ENCODE measurements around the gene RIPOR1. TPM values are rescaled to one million over a fixed set of nuclear protein-coding genes. Genes with fewer than 3 reads are reported as not detected.
"Not testable (repeated sequence)": the region's sequence is repeated elsewhere in the genome, so short reads cannot be mapped to it uniquely, and the experiment has no call there.

Gene RIPOR1, protein sequence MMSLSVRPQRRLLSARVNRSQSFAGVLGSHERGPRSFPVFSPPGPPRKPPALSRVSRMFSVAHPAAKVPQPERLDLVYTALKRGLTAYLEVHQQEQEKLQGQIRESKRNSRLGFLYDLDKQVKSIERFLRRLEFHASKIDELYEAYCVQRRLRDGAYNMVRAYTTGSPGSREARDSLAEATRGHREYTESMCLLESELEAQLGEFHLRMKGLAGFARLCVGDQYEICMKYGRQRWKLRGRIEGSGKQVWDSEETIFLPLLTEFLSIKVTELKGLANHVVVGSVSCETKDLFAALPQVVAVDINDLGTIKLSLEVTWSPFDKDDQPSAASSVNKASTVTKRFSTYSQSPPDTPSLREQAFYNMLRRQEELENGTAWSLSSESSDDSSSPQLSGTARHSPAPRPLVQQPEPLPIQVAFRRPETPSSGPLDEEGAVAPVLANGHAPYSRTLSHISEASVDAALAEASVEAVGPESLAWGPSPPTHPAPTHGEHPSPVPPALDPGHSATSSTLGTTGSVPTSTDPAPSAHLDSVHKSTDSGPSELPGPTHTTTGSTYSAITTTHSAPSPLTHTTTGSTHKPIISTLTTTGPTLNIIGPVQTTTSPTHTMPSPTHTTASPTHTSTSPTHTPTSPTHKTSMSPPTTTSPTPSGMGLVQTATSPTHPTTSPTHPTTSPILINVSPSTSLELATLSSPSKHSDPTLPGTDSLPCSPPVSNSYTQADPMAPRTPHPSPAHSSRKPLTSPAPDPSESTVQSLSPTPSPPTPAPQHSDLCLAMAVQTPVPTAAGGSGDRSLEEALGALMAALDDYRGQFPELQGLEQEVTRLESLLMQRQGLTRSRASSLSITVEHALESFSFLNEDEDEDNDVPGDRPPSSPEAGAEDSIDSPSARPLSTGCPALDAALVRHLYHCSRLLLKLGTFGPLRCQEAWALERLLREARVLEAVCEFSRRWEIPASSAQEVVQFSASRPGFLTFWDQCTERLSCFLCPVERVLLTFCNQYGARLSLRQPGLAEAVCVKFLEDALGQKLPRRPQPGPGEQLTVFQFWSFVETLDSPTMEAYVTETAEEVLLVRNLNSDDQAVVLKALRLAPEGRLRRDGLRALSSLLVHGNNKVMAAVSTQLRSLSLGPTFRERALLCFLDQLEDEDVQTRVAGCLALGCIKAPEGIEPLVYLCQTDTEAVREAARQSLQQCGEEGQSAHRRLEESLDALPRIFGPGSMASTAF
- 10 to 100 TPM; 17.9 to 26.2 (median 18.0) TPM for total RNA-seq

DNA sequence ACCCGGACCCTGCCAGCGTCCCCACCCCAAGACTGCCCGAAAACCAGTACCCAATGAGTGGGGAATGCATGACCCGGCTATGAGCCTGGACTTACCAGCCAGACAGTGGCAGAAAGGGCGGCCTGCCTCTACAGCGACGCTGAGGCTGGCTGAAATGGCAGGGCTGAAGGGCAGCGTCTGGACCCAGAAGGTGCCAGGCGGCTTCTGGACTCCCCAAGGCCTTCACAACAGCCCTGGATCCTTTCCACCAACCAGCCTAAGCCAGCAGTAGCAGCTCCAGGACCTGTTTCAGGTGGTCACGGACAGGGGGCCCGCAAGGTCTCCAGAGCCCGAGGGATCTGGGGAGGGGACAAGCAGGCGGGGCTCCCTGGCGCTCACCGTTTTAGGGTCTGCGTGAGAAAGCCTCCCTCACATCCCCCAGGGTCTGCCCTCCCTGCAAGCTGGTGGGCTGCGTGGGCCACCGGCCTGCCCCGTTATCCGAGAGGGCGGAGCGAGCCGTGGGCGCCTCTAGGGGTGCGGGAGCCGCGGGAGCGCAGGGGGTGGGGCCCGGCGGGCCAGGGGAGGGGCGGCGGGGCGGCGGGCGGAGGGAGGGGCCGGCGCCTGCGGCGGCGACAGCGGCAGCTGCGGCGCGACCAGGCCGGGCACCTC lies at the start of gene RIPOR1:
TSS of gene RIPOR1 (plus strand) at position 608 of the 648 bp plus-strand sequence. CDS start 9,618 bp downstream, outside the sequence.
- Mint-ChIP-seq H3K4me3 (peak within 1 kb of the TSS; percentile 77), H3K27me3 (ENCODE audit: low read depth) (peaks cover 10% of the 10 kb centered on the region), H3K4me1 (ENCODE audit: low read depth) (peaks cover 26% of the 10 kb centered on the region), H3K9me3 (no peaks in the 10 kb centered on the region), H3K36me3 (ENCODE audit: insufficient read depth) (no peaks in the 10 kb centered on the region)
- ATAC-seq (peak; percentile 79 to 80), DNase-seq (peak; percentile 30)

DNA sequence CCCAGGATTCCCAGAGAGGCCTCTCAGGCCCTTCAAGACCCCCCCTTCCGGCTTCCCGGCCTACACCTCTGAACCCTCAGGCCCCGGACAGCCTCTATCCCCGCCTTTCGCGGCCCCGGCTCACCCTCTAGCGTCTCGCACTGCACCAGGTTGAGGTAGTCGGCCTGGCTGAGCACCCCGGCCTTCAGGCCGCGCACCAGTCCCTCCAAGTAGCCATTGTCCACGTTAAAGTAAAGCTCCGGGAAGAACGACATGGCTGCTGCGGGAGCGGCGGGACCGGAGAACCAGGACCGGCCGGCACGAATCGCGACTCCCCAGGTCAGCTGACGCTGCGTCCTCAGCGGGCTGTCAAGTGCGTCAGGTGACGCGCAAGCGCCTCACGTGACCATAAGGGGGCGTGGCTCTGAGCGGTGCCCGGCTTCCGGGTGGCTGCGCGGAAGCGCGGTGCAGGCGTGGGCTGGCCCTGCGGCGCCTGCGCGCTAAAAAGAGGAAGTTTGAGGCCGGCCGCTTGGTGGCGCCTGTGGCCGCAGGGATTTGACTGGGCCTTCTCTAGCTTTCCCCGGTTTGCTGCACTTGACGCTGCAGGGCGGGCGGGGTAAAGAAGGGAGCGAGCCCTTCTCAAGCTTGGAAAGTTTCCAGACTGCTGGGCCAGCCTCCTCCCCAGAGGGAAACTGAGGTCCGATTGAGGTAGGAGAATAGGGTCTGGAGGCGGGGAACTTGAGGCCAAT lies 47.6 kb upstream of the RIPOR1 start, which contains the start of gene ATP6V0D1:
TSS of gene ATP6V0D1 (minus strand) at position 325 of the 728 bp plus-strand sequence. CDS start at position 254, 71 bp downstream.
- Mint-ChIP-seq H3K36me3 (ENCODE audit: insufficient read depth) (no peaks in the 10 kb centered on the region), H3K27me3 (ENCODE audit: low read depth) (no peaks in the 10 kb centered on the region), H3K4me3 (peak within 1 kb of the TSS; percentile 100), H3K9me3 (no peaks in the 10 kb centered on the region), H3K4me1 (ENCODE audit: low read depth) (peaks cover 43% of the 10 kb centered on the region)
- ATAC-seq (peak; percentile 93 to 94), DNase-seq (peak; percentile 99)

DNA sequence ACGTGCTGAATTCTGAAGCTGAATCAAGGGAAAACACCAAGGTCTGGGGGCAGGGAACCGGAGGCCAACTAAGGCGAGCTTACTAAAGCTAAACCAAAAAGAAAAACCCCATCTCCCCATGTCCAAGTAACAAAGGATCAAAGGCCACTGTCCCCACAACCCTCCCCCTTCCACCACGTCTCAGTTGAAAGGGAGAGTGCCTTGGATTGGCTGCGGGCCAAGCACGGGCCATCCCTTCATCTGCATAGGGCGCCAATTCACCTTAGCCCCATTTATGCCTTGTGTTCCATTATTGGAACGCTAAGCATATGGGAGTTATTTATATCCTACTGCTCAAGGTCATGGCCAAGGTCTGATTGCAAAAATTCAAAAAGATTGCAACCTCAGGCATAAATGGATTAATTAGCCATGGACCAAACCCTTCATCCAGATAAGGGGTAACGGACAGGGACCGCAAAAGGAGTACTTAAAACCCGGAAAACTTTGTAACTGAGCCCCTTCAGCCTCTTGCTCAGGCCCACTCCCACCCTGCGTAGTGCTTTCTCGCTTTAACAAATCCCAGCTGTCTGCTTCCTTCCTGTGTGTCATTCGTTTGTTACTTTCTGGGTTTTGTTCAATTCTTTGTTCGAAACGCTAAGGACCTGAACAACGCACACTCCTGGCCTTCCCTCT lies 46.9 kb upstream of the RIPOR1 start:
- Mint-ChIP-seq H3K4me3 (peak overlapping the region; percentile 100), H3K4me1 (ENCODE audit: low read depth) (peaks cover 37% of the 10 kb centered on the region), H3K36me3 (ENCODE audit: insufficient read depth) (no peaks in the 10 kb centered on the region), H3K9me3 (no peaks in the 10 kb centered on the region), H3K27me3 (ENCODE audit: low read depth) (no peaks in the 10 kb centered on the region)
- ATAC-seq: peak; percentile 13 to 20
- no peak for DNase-seq

DNA sequence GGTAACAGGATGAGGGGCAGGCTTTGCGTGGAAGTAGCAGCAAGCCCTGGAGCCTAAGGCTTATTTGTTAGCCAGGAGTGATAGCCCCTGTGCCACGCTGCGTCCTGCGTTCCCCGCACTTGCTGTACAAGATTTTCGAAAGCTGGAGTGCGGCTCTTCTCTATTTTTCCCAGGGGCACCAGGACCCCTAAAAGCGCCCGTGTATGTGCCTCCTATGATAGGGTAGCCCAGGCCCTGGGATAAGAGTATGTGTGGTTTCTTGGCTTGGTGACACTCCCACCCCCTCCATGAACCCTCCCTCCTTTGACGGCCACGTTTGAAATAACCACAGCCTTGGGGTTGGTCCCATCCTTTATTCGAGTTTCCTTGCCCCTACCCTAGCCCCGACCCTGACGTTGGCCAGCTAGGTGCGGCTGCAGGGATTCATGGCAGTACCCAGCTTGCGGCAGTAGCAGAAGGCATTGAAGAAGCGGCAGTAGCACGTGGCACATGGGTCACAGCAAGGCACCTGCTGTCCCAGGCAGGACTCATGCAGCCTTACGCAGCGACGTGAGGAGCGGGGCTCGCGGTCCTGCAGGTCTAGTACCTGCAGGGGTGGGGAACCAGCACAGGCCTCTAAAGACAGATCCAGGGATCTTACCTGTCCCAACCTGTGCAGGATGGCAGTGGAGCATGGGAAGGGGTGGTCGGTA lies 46.2 kb upstream of the RIPOR1 start:
- no peak for ATAC-seq
- peak overlapping the region; percentile 100 for H3K4me3 Mint-ChIP-seq
- H3K4me1 Mint-ChIP-seq (ENCODE audit: low read depth): peaks cover 38% of the 10 kb centered on the region
- no peaks in the 10 kb centered on the region for H3K27me3 Mint-ChIP-seq (ENCODE audit: low read depth)
- H3K9me3 Mint-ChIP-seq: no peaks in the 10 kb centered on the region
- peaks cover 2% of the 10 kb centered on the region for H3K36me3 Mint-ChIP-seq (ENCODE audit: insufficient read depth)
- no peak for DNase-seq

DNA sequence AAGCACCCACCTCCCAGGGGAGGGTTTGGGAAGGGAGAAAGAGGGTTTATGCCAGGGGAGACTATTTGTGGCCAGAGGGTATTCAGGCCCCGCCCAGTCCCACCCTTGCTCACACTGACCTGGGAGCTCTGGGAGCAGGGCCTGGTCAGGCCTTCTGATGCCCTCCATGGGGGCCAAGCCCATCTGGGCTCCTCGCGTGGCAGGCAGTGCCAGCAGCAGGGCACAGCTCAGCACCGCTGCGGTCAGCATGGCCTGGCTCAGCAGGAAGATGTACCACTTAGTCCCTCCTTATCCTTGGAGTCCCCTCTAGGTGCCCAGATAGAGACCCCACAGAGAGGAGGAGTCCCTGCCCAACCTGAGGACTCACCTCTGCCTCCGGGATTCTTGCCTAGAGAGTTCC lies 45.5 kb upstream of the RIPOR1 start, which contains the start of gene AGRP:
TSS of gene AGRP (minus strand) at position 398 of the 400 bp plus-strand sequence. CDS start at position 249, 149 bp downstream.
- ATAC-seq (no peak), DNase-seq (no peak)
- Mint-ChIP-seq H3K4me3 (peak within 1 kb of the TSS; percentile 100), H3K36me3 (ENCODE audit: insufficient read depth) (peaks cover 2% of the 10 kb centered on the region), H3K9me3 (no peaks in the 10 kb centered on the region), H3K27me3 (ENCODE audit: low read depth) (no peaks in the 10 kb centered on the region), H3K4me1 (ENCODE audit: low read depth) (peaks cover 37% of the 10 kb centered on the region)

DNA sequence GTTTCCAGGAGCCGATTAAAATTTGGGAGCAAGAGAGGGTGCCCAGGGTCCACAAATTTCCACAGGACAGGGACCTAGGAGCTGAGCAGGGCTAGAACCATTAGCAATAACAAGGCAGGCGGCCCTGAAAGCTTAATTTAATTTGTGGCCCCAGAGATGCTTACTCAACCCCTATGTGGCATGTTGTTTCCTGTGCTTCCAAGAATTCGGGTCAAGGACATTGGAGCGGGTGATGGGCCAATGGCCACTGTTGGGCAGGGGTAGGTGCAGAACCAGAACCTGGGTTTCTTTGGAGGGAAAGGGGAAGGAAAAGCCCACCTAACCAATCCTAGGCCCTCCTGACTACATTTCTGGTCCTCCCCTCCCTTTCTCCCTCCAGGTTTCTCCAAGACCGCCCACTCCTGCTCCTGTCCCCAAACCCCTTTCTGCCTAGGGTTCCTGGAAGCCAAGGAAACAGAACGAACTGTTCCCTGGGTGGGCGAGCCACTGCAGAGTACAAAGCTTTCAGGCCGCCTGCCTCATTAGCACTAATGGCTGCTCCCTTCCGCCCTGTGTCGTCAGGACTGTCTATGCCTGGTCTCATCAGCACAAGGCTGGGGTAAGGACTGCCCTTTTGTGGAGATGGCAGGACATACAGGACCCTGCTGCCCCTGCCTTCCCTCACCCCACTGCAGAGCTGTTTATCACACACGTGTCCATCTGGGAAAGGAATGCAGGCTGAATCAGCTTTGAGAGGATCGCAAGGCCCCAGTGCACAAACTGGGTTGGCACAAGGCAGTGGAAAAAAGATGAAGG lies 44.7 kb upstream of the RIPOR1 start:
- no peak for ATAC-seq
- H3K4me3 Mint-ChIP-seq: no peak overlapping the region

DNA sequence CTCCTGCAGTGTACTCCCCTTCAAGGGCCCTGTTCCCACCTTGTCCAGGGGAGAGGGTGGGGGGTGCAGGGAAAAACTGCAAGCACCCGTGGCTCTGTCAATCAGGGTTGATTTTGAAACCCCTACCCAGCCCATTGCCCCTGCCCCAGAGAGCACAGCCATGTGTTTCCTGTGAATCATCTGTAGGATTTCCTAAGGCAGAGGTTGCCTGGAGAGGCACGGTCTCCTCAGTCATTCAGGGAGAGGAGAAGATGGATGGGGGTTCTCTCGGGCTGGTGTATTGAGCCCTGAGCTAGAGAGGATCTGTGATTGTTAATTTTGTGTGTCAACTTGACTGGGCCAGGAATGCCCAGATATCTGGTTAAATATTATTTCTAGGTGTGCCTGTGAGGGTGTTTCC lies 41.8 kb upstream of the RIPOR1 start:
- no peak overlapping the region for H3K4me3 Mint-ChIP-seq
- ATAC-seq (no peak), DNase-seq (no peak)
- peaks cover 2% of the 10 kb centered on the region for H3K36me3 Mint-ChIP-seq (ENCODE audit: insufficient read depth)
- no peaks in the 10 kb centered on the region for H3K9me3 Mint-ChIP-seq
- H3K4me1 Mint-ChIP-seq (ENCODE audit: low read depth): peaks cover 22% of the 10 kb centered on the region
- no peaks in the 10 kb centered on the region for H3K27me3 Mint-ChIP-seq (ENCODE audit: low read depth)

More for the DNA sequence above, 44.7 kb upstream of the RIPOR1 start:
- peaks cover 2% of the 10 kb centered on the region for H3K36me3 Mint-ChIP-seq (ENCODE audit: insufficient read depth)
- H3K4me1 Mint-ChIP-seq (ENCODE audit: low read depth): peaks cover 32% of the 10 kb centered on the region
- no peak for DNase-seq
- H3K9me3 Mint-ChIP-seq: no peaks in the 10 kb centered on the region
- H3K27me3 Mint-ChIP-seq (ENCODE audit: low read depth): no peaks in the 10 kb centered on the region

DNA sequence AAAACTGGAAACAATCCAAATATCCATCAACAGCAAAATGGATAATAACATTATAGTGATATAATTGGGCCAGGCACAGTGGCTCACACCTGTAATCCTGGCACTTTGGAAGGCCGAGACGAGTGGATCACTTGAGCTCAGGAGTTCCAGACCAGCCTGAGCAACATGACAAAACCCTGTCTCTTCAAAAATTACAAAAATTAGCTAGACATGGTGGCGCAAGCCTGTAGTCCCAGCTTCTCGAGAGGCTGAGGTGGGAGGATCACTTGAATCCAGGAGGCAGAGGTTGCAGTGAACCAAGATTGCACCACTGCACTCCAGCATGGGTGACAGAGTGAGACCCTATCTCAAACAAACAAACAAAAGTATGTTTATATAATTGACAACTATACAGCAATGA lies 41.1 kb upstream of the RIPOR1 start:
- not testable (repeated sequence) for H3K9me3 Mint-ChIP-seq; H3K36me3 Mint-ChIP-seq (ENCODE audit: insufficient read depth); H3K27me3 Mint-ChIP-seq (ENCODE audit: low read depth); ATAC-seq; DNase-seq; H3K4me3 Mint-ChIP-seq
- peaks cover 15% of the 10 kb centered on the region for H3K4me1 Mint-ChIP-seq (ENCODE audit: low read depth)

DNA sequence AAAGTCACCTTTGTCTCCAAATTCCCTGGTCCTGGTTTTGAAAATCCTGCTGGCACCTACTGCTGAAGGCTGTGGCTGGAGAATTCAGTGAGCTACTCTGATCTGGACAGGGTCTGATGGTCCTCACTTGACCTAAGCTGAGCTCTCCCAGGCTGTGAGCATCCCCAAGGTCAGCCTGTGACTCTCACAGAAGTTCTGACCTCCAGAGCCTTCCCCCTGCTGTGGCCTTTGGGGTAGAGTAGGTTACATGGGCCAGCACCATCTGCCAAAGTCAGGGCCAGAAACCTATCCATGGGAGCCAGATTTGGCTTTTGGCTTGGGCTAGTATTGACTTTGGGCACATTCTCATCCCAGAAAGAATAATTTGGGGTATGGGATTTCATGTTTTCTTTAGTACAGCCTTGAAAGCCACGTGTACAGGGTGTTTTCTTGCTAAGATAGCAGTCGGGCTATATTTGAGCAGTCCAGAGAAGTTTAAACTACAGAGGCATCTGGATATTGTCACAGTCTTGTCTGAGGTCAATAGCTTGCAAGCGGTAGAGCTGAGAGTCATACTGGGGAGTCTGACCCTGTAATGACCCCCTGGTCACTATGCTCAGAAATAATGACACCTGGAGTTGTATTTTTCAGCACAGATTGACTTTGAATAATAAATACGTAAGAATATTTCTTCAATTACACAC lies 39.1 kb upstream of the RIPOR1 start:
- Mint-ChIP-seq H3K4me1 (ENCODE audit: low read depth) (peaks cover 14% of the 10 kb centered on the region), H3K36me3 (ENCODE audit: insufficient read depth) (peaks cover 7% of the 10 kb centered on the region), H3K4me3 (no peak overlapping the region), H3K27me3 (ENCODE audit: low read depth) (no peaks in the 10 kb centered on the region), H3K9me3 (no peaks in the 10 kb centered on the region)
- ATAC-seq (no peak), DNase-seq (no peak)

DNA sequence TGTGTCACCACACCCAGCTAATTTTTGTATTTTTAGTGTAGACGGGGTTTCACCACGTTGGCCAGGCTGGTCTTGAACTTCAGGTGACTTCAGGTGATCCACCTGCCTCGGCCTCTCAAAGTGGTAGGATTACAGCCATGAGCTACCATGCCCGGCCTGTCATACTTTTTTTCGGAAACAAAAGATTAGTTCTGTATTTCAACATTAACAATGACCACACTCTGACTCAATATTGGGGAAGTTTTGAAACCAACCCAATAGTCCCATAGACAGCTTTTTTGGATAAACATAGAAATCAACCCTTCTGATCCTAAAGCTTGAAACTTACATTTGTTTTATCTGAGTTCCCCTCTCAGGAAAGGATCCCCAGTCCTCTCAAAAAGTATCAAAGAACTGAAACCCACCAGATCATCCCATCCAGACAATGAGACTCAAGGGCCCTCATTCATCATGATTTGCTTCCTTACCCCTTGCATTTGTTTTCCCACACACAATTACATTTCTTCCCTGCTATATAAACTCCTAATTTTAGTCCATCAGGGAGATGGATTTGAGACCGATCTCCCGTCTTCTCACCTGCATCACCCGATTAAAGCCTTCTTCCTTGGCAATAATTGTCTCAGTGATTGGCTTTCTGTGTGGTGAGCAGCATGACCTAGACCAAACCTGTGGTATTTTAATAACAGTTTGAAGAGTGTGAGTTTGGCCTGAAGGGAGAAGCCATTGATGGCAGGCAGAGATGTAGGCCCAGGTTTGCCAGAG lies 38.1 kb upstream of the RIPOR1 start:
- no peaks in the 10 kb centered on the region for H3K27me3 Mint-ChIP-seq (ENCODE audit: low read depth)
- peaks cover 14% of the 10 kb centered on the region for H3K4me1 Mint-ChIP-seq (ENCODE audit: low read depth)
- DNase-seq: no peak
- peaks cover 7% of the 10 kb centered on the region for H3K36me3 Mint-ChIP-seq (ENCODE audit: insufficient read depth)
- no peak for ATAC-seq
- H3K4me3 Mint-ChIP-seq: no peak overlapping the region
- H3K9me3 Mint-ChIP-seq: no peaks in the 10 kb centered on the region

DNA sequence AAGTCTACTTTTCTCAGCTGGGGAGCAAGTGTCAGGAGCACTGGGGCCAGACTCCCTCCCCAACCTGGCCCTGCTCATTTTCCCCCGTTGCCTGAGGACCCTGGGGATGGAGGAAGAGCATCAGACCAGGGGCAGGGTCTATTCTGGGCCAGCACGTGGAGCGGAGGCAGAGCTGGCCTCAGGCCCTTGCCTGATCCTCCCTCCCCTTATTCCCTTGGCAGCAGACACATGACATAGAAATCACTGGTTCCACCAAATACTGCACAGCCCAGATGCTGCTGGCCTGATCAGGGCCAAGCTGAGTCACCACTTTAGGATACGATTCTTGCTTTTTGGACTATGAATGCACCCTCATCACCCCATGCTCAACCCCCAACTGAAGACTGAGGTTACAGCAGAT lies 29.5 kb upstream of the RIPOR1 start:
- DNase-seq (no peak), ATAC-seq (no peak)
- Mint-ChIP-seq H3K4me3 (no peak overlapping the region), H3K27me3 (ENCODE audit: low read depth) (no peaks in the 10 kb centered on the region), H3K36me3 (ENCODE audit: insufficient read depth) (peaks cover 12% of the 10 kb centered on the region), H3K9me3 (no peaks in the 10 kb centered on the region), H3K4me1 (ENCODE audit: low read depth) (peaks cover 15% of the 10 kb centered on the region)

Data from activated T-cell treated with anti-CD3 and anti-CD28 coated beads, Interleukin-2, amount 50 U/mL, for 4 hours (primary cell).